Globus pallidus (tissue), 1 donor: ENCODE measurements around the gene ZNF146.
"Not testable (repeated sequence)": the region's sequence is repeated elsewhere in the genome, so short reads cannot be mapped to it uniquely, and the experiment has no call there.

ENCODE experiments used
- DNase-seq: peaks from one replicate; pipeline ENCODE4 v3.0.0-alpha.2; 2015; ENCODE audit warnings: low spot score

The ZNF146 gene

DNA sequence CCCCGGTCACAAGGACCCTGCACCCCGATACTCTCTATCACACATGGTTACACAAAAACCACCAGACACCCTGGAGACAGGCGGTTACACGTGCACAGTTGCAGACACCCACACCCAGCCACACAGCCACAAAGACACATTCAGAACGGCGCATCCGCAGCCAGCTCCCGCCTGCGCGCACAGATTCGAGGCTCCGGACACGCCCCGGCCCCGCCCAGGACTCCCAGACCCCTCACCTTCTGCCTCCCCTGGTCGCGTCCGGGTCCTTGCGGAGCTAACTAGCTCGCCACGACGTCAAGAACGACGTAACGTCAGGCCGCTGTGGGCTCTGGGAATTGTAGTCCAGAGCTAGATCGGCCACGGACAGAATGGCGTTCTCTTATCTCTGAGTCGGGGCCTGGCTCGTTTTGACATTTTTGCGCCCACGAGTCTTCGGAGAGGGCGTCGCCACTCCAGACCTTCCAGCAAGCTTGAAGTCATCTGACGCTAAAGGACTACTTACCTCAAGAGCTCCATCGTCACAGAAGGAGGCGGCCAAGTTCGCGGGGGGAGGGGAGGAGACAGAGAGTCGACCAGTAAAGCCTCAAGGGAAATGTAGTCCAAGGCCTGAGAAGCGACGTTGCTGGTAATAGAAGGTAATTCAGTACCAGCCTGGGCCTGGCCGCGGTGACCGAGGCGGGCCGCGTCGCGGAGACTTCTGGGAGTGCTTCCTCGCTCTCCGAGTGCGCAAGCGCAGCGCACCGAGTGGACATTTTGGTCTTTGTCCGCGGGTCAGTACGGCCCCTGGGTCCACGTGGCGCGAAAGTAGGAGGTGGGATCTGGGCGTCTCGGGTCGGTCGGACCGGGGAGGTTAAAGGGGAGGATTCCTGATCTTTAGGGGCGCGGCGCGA lies at the start of gene ZNF146, which contains the start of gene ZNF565:
ZNF146 (plus strand) TSS at position 721 of the 890 bp plus-strand sequence. CDS start 21,335 bp downstream, outside the sequence.
ZNF565 (minus strand) TSS at position 280 of the 890 bp plus-strand sequence. CDS start 12,680 bp downstream, outside the sequence.
- peak; percentile 99 for DNase-seq

DNA sequence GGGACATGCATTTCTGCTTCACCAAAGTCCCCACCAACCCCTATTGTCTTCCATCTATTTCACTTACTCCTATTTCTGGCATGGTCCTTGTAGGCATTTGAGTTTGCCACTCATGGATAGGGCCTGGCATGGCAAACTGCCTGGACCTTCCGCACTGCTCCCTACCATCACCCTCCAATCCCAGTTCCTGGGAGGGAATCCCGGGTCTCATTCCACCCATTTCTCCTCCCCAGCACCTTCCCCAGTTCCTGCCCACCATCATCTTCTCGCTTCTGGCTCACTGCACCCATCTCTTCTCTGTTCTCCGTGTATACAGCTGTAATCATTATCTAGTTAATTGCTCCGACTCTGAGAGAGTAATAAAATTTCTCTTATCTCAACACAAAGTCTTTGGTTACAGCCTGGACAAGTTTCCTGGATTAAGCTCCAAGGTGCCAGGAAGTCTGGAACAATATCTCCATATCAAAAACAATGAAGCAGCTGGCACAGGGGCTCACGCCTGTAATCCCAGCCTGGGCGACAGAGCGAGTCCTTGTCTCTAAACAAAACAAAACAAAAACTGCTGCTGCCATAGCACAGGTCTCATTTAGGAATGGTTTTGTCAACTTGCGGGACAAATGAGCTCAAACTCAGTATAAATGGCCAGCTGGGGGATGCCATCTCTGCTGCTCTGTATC lies 45.7 kb upstream of the ZNF146 start:
- DNase-seq: no peak

DNA sequence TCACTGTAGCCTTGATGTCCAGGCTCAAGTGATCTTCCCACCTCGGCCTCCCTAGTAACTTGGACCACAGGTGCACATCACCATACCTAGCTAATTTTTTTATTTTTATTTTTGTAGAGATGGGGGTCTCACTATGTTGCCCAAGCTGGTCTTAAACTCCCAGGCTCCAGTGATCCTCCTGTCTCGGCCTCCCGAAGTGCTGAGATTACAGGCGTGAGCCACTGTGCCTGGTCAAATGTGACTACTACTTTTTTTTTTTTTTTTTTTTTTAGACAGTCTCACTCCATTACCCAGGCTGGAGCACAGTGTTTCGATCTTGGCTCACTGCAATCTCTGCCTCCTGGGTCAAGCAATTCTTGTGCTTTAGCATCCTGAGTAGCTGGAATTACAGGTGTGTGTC lies 42.1 kb upstream of the ZNF146 start:
- DNase-seq: no peak

DNA sequence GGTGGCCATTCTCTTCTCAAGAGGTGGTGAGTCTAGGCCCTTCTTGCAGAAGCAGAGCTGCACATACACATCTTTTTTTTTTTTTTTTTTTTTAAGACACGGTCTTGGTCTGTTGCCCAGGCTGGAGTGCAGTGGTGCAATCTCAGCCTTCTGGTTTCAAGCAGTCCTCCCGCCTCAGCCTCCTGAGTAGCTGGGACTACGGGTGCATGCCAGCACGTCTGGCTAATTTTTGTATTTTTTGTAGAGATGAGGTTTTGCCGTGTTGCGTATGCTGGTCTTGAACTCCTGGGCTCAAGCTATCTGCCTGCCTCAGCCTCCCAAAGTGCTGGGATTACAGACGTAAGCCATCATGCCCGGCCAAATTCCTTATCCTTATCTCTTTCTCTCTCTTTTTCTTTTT lies 41.1 kb upstream of the ZNF146 start:
- not testable (repeated sequence) for DNase-seq

DNA sequence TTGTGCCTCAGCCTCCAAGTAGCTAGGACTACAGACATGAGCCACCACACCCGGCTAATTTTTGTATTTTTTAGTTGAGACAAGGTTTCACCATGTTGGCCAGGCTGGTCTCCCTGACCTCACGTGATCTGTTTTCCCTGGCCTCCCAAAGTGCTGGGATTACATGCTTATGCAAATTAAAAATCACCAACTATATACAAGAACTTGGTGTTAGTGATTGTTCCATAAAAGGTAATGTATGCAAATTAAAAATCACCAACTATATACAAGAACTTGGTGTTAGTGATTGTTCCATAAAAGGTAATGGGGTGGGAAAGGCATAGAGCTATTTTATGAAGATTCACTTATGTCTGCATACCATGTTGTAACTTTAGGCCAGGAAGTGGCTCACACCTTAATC lies 35.8 kb upstream of the ZNF146 start:
- DNase-seq: not testable (repeated sequence)

DNA sequence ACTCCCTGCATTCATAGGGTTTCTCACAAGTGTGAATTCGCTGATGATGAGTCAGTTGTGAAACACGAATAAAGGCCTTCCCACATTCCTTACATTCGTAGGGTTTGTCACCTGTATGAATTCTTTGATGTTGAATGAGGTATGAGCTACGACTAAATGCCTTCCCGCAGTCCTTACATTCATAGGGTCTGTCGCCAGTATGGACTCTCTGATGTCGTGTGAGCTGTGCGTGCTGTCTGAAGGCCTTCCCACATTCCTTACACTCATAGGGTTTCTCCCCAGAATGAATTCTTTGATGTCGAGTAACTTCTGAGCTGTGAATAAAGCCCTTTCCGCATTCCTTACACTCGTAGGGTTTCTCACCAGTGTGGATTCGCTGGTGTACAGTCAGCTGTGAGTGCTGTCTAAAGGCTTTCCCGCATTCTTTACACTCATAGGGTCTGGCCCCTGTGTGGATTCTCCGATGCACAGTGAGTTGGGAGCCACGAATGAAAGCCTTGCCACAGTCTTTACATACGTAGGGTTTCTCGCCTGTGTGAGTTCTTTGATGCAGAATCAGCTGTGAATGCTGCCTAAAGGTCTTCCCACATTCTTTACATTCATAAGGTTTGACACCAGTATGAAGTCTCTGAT lies 32.2 kb upstream of the ZNF146 start:
- DNase-seq: no peak

DNA sequence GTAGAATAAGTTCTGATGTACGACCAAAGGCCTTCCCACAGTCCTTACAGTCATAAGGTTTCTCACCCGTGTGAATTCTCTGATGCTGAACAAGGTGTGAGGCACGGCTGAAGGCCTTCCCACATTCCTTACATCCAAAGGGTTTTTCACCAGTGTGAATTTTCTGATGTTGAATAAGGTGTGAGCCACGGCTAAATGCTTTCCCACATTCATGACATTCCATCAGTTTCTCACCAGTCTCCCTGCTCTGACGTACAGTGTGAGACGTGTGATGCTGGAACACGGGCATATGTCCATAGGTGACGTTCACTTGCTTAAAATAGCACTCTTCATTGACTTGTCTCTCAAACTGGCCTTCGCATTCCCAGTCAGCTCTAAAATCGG lies 31.7 kb upstream of the ZNF146 start:
- DNase-seq: no peak

DNA sequence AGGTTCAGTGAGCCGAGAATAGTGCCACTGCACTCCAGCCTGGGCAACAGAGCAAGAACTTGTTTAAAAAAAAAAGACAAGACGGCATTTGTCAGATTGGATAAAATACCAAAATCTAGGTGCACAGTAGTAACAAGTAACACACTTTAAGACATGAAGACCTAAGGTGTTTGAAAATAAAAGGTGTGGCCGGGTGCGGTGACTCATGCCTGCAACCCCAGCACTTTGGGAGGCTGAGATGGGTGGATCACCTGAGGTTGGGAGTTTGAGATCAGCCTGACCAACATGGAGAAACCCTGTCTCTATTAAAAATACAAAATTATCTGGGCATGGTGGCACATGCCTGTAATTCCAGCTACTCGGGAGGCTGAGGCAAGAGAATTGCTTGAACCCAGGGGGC lies 28.2 kb upstream of the ZNF146 start:
- DNase-seq: not testable (repeated sequence)

DNA sequence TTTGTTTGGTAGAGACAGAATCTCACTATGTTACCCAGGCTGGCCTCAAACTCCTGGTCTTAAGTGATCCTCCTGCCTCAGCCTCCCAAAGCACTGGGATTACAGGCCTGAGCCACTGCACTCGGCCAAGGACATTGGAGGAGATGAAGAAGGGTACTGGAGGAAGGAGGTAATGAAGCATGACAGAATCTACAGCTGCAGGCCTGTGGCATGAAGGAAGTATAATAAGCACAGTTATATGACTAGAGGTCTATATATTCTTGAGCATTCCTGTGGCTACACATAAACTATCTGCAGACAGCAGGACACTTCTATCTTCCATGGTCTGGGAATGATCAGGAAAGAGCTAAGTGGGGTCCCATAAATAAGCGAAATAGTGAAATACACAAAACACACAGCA lies 18.7 kb upstream of the ZNF146 start:
- DNase-seq: no peak

DNA sequence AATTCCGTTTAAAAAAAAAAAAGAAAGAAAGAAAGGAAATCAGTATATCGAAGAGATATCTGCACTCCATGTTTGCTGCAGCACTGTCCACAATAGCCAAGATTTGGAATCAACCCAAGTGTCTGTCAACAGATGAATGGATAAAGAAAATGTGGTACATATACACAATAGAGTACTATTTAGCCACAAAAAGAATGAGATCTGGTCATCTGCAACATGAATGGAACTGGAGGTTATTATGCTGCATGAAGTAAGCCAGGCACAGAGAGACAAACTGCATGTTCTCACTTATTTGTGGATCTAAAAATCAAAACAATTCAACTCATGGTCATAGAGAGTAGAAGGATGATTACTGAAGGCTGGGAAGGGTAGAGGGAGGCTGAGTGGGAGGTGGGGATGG lies 16.8 kb upstream of the ZNF146 start:
- peak; percentile 94 for DNase-seq

DNA sequence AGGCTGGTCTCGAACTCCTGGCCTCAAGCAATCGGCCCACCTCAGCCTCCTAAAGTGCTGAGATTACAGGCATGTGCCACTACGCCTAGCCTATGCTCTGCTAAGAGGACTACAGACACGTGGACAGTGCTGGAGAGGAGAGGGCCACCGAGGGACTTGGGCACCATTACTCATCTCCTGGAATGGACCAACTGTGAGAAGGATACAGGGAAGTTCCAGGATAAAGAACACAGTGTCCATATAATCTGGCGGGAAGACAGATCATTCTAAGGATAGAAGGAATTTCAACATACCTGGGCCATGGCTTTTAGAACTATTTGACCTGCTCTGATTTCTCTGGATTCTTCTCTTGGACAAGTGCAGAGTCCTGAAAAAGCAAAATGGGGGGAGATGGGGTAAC lies 13.2 kb upstream of the ZNF146 start:
- DNase-seq: no peak

DNA sequence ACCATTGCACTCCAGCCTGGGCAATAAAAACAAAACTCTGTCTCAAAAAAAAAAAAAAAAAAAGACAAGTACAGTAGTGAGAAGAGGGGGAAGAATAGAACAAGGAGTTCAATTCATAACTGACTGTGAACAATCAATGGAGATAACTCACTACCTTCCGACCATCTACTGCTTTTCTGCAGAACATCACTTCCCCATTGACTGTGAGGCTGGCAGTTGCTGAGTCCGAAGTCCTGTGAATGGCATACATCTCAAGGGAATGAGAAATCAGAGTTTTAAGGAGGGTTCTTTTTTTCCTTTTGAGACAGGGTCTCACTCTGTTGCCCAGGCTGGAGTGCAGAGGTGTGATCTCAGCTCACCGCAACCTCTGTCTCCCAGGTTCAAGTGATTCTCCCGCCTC lies 11.6 kb upstream of the ZNF146 start:
- no peak for DNase-seq

DNA sequence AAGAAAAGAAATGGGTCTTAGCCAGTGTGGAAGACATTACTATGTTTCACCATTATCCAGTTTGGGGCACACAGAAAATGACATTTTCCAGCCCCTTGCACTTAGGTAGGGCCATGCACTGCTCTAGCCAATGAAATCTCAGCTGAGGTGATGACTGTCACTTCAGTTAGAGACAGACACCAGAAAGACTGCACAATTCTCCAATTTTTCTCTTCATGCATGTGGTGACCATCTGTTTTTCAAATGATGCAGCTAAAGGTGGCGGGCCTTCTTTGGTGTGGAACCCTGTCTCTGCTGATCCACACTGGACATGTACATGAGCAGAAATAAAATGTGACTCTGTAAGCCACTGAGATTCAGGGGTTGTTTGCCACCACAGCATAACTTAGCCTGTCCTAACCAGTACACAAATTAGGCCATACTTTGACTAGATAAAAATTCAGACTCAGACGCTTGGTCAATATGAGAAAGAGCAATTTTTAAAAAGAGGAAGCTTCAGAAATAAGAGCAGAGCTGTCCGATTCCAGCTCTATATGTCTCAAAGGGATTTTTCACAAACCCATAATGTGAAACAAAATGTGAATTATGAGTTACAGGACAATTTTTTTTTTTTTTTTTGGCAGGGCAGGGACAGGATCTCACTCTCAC lies 7.2 kb upstream of the ZNF146 start:
- no peak for DNase-seq

DNA sequence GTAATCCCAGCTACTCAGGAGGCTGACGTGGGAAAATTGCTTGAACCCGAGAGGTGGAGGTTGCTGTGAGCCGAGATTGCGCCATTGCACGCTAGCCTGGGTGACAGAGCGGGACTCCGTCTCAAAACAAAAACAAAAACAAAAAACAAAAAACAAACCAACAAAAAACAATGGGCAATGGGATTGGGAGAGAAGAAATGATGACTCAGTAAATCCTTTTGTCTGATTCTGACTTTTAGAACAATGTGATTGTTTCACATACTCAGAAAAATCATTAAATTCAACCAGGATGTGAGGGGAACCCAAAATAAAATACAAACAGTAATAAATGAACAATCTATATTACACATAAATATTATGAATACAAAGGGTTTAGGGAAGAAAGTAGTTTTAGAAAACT lies 5.5 kb upstream of the ZNF146 start:
- DNase-seq: peak; percentile 45

DNA sequence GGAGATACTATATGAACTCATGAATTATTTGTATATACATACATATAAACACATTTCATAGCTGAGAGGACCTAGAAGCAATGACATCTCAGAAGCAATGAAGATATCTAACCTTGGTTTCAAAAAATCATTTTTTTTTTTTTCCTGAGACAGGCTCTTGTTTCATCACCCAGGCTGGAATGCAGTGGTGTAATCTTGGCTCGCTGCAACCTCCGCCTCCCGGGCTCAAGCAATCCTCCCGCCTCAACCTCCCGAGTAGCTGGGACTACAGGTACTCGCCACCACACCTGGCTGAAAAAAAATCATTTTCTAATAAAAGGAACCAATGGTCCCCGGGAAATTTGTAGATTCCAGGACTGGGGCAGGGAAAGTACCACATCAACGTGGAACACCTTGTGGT lies 4.4 kb upstream of the ZNF146 start:
- DNase-seq: no peak

DNA sequence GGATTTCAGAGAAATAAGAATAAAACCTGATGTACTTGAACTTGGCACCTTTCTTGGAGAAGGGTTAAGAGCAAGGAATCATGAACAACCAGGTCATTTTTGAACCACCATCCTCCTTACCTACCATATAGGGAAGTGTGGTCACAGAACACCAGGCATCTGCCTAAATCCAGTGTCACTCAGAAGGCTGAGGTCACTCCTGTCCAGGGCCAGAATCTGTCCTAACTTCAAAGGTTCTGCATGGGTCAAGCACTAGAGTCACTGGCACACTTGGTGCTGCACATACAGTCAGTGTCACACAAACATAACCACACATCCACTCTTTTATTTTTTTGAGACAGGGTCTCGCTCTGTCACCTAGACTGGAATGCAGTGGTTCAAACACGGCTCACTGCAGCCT lies 2.0 kb upstream of the ZNF146 start:
- no peak for DNase-seq

DNA sequence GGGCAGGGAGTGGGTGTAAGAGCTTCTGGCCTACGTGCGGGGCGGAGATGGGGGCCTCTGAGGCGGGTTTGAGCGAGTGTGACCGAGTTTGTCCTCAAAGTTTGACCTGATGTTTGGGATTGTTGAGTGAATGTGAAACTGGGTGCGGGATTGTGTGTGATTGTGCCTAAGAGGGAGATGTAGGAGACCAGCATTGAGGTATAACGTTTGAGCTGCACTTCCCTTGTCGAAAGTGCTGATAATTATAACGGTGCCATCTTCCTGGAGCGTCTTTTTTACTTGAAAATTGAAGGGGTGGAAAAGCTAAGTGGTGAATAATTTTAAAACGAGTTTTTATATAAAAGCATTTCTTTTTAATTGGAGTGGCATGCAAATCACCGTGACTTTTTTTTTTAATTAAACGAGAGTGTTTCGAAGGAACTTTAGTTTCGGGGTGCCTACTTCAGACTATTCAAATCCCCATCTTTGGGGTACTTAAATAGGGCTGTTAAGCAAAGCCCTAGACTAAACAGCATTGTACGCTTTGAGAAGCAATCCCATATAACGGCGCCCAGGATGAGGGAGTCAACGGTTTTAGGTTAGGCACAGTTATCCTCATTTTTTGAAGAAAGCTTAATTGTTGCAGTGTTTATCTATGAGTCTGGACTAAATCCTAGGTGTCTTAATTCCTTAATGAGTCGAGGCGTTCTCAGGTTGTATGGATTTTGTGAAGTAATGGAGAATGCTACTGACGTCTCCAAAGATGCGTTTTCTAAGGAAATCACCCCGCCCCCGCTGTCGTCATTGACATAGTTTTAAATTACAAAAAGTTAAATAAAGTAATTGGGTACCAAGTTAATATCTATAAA lies 594 bp downstream of the ZNF146 start:
- no peak for DNase-seq

DNA sequence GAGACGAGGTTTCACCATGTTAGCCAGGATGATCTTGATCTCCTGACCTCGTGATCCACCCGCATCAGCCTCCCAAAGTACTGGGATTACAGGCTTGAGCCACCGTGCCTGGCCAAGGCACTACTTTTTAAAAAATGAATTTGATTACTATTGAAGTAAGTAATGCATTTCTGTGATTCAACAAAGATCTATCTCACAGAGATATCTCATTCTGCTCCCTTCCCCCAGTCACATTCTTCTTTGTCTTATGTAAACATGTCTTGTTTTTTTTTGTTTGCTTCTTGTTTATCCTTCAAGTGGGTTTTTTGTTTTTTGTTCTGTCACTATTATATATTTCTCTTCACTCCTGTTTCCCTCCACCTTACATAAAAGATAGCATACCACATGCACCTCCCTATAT lies 6.6 kb downstream of the ZNF146 start:
- DNase-seq: no peak

DNA sequence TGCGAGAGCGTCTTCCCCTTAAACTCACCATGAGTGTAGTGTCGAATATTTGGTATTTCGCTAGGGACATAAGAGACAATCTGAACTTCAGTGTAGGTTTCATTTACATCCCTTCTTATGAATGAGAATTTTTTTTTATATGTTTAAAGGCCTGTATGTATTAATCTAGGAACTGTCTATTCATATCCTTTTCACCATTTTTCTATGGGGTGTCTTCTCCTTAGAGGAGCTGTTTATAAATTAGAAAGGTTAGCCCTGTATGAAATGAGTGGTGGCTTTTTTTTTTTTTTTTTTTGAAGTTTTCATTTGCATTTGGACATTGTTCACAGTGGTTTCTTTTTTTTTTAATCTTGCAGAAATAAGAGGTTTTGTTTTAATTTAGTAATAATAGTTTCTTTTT lies 7.6 kb downstream of the ZNF146 start:
- no peak for DNase-seq

DNA sequence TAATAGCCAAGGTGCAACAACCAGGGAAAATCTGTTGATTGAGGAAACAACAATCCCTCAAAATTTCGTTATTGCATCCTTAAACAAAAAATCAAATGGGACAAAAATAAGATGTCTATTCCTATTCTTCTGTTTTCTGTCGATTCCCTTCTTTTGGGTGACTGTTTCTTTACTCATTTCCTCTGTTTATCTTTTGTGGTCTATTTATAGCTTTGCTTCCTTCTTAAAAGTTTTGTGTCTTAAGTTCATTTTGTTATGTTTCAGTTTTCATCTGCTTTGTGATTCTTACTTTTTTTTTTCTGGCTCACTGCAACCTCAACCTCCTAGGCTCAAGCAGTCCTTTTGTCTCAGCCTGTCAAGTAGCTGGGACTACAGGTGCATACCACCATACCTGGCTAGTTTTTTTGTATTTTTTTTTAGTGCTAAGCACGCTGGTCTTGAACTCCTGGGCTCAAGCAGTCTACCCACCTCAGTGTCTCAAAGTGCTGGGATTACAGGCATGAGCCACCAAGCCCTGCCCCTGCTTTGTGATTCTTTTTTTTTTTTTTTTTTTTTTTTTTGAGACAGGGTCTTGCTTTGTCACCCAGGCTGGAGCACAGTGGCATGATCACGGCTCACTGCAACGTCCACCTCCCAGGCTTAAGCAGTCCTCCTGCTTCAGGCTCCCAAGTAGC lies 10.4 kb downstream of the ZNF146 start:
- no peak for DNase-seq

DNA sequence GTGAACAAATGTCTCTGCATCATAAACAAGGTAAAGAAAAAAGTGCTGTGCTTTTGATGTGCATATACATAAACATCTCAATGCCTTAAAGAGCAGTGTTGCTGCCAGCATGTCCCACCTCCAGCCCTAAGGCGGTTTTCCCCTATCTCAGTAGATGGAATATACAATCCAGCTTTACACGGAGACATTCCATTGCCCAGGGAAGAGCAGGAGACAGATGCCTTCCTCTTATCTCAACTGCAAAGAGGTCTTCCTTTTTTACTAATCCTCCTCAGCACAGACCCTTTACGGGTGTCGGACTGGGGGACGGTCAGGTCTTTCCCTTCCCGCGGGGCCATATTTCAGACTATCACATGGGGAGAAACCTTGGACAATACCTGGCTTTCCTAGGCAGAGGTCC lies 18.7 kb downstream of the ZNF146 start:
- not testable (repeated sequence) for DNase-seq
